DOHH2 (cell line): ENCODE data around the gene TNXB.

Experiments used
- EZH2phosphoT487 ChIP-seq: fragments of 200-600 bp; sonication (generic); IDR thresholded peaks from 2 replicates; pipeline ENCODE4 v1.6.1; 2017; ENCODE audit warnings: borderline replicate concordance, mild to moderate bottlenecking, antibody characterized with exemption, low read length, moderate library complexity, mixed read lengths
- TF ChIP-seq, protein P1 (sequence below): fragments of 200-600 bp; sonication (generic); IDR thresholded peaks from one replicate; pipeline ENCODE4 v1.5.1; 2014; ENCODE audit warnings: antibody characterized with exemption, mild to moderate bottlenecking, low read depth, low read length; ENCODE audit not compliant: poor library complexity, severe bottlenecking

DNA sequence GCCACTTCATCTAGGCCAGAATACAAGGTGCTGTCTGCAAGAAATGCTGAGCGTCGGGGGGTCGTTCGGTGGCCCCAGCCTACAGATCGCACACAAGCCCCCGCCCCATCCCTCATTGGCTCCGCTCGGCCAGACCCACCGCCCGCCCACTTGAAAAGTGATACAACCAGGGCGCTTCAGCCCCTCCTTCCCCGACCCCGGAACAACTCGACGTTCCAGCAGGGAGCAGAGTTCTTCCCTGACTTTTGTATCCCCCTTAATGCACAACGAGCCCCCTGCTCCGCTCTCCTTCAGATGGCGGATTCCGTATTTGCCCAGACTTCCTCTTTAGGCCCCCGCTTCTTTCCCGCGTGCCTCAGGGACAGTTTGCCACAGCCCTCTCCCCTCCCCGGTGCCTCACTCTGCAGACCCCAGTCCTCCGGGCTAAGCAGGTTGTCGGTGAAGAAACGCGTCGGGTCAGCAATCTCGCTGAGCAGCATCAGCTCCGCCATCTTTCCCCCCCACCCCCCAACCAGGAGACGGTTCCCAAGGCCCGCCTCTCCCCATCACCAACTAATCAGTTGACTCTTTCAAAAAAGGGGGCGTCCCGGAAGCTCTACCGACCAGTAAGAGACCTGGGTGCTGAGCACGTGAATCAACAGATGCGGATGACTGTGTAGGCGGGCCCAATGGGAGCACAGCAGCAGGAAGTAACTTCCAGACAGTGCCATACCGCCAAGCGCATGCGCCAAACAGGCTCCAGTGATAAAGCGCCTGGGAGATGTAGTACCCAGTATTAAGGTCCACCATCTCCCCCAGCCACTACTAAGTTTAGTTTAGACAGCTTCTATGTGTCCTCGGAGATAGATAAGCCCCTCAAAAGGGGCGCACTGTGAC, 18.8 kb upstream of the TNXB start, which contains the start of gene ATF6B:
- TF ChIP-seq, protein P1, sequence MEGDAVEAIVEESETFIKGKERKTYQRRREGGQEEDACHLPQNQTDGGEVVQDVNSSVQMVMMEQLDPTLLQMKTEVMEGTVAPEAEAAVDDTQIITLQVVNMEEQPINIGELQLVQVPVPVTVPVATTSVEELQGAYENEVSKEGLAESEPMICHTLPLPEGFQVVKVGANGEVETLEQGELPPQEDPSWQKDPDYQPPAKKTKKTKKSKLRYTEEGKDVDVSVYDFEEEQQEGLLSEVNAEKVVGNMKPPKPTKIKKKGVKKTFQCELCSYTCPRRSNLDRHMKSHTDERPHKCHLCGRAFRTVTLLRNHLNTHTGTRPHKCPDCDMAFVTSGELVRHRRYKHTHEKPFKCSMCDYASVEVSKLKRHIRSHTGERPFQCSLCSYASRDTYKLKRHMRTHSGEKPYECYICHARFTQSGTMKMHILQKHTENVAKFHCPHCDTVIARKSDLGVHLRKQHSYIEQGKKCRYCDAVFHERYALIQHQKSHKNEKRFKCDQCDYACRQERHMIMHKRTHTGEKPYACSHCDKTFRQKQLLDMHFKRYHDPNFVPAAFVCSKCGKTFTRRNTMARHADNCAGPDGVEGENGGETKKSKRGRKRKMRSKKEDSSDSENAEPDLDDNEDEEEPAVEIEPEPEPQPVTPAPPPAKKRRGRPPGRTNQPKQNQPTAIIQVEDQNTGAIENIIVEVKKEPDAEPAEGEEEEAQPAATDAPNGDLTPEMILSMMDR: no peak
- TF ChIP-seq EZH2phosphoT487: no peak
